ENCODE data around the gene ZNF799. TPM values are rescaled to one million over a fixed set of nuclear protein-coding genes. Genes with fewer than 3 reads are reported as not detected.
"Not testable (repeated sequence)": the region's sequence is repeated elsewhere in the genome, so short reads cannot be mapped to it uniquely, and the experiment has no call there.

The ZNF799 gene
- total RNA-seq, result 1 to 10 TPM; 7.3 to 7.6 TPM

DNA sequence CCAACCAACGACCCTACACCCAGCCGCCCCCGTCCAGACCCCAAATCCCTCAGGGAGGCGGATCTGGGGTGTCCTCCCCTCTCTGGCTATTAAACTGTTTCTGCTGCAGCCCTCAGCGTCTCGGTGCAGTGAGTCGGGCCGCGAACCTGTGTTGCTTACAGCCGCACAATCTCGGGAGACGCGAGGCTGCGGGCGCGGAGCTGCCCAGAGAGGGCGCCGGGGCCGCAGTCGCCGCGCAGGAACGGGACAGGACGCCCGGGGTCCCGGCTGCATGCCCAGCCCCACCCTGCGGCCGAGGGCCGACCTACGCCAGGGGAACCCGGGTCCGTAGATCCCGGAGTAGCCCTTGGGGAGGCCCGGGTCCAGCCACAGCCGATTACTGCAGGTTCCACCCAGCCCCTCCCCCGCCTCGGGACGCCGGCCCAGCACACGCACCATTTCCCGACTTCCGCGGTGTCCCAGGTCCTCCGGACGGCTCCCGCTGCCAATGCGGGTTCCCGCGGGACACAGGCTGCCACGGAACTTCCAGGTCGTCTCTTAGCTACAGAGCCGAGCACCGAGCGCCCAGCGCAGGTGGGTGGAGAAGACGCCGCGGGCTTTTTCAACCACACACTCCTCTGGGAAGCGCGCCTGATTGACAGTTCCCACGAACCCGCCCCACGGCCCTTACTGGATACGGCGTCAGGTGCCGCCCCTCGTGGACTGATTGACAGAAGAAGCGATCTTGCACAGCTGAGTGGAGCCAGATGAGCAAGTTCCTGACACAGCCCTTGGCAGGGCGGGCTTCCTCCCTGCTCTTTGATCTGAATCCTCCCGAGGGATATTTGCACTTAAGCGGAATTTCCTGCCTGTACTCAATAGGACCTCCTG, at the start of gene ZNF799:
Gene ZNF799 (minus strand): TSS at position 639 of the 870 bp plus-strand sequence. CDS start 201 bp downstream, at position 438.
- Histone ChIP-seq H3K27ac (peak within 1 kb of the TSS; percentile 93), H3K4me3 (peak within 1 kb of the TSS; percentile 95), H3K4me1 (no peaks in the 10 kb centered on the region), H3K36me3 (no peaks in the 10 kb centered on the region), H3K9ac (ENCODE audit: low read depth in 2 of 2, low read length in 2 of 2) (peak within 1 kb of the TSS; percentile 79), H3K27me3 (no peaks in the 10 kb centered on the region), H3K9me3 (no peaks in the 10 kb centered on the region)
- TF ChIP-seq, protein P1, sequence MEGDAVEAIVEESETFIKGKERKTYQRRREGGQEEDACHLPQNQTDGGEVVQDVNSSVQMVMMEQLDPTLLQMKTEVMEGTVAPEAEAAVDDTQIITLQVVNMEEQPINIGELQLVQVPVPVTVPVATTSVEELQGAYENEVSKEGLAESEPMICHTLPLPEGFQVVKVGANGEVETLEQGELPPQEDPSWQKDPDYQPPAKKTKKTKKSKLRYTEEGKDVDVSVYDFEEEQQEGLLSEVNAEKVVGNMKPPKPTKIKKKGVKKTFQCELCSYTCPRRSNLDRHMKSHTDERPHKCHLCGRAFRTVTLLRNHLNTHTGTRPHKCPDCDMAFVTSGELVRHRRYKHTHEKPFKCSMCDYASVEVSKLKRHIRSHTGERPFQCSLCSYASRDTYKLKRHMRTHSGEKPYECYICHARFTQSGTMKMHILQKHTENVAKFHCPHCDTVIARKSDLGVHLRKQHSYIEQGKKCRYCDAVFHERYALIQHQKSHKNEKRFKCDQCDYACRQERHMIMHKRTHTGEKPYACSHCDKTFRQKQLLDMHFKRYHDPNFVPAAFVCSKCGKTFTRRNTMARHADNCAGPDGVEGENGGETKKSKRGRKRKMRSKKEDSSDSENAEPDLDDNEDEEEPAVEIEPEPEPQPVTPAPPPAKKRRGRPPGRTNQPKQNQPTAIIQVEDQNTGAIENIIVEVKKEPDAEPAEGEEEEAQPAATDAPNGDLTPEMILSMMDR (IDR thresholded peaks at IDR 0.05), result no peak
- DNase-seq, result peak; percentile 99
- intact Hi-C loops (cut with DNase I), result no loop called here

DNA sequence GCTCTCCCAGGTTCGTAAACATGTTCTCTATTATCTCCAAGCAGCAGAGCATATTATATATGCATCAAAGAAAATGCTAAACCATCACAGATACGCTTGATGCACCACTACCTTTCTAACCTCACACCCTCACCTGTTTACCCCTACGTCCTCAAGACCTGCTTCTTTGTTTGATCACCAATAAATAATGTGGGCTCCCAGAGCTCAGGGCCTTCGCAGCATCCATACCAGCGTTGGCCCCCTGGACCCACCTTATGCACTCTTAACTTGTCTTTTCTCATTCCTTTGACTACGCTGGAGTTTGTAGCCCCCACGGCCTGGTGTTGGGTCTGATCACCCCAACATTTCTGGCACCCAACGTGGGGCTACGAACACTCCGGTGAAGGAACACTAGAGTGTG, 49.8 kb upstream of the ZNF799 start:
- H3K36me3 ChIP-seq, result no peaks in the 10 kb centered on the region
- TF ChIP-seq, protein P1 (IDR thresholded peaks at IDR 0.05), result no peak

DNA sequence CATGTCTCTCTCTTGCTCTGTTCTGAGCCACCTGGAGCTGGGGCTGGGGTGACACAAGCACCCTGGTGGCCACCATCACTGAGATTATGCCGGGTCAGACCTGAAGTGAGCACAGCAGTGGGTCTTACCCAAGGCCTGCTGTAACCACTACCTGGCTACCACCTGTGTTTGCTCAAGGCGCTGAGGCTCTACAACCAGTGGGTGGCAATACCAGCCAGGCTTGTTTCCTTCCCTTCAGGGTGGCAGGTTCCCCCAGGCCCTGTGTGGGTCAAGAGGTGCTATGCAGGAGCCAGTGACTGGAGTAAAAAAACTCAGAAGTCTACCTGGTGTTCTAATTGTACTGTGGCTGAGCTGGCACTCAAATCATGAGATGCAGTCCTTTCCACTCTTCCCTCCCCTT, 47.7 kb upstream of the ZNF799 start:
- Histone ChIP-seq H3K4me1 (no peaks in the 10 kb centered on the region), H3K9me3 (no peaks in the 10 kb centered on the region), H3K36me3 (no peaks in the 10 kb centered on the region), H3K4me3 (no peak overlapping the region), H3K9ac (ENCODE audit: low read depth in 2 of 2, low read length in 2 of 2) (no peak overlapping the region), H3K27ac (no peak overlapping the region), H3K27me3 (no peaks in the 10 kb centered on the region)
- DNase-seq, result no peak
- TF ChIP-seq, protein P1 (IDR thresholded peaks at IDR 0.05), result no peak
- intact Hi-C loops (cut with DNase I), result no loop called here

More for the DNA sequence above, 49.8 kb upstream of the ZNF799 start:
- no peak overlapping the region for H3K9ac ChIP-seq (ENCODE audit: low read depth in 2 of 2, low read length in 2 of 2)
- H3K4me3 ChIP-seq, result no peak overlapping the region
- H3K27me3 ChIP-seq, result no peaks in the 10 kb centered on the region
- no peak for DNase-seq
- H3K27ac ChIP-seq, result no peak overlapping the region
- H3K9me3 ChIP-seq, result no peaks in the 10 kb centered on the region
- H3K4me1 ChIP-seq, result no peaks in the 10 kb centered on the region
- intact Hi-C loops (cut with DNase I), result no loop called here

DNA sequence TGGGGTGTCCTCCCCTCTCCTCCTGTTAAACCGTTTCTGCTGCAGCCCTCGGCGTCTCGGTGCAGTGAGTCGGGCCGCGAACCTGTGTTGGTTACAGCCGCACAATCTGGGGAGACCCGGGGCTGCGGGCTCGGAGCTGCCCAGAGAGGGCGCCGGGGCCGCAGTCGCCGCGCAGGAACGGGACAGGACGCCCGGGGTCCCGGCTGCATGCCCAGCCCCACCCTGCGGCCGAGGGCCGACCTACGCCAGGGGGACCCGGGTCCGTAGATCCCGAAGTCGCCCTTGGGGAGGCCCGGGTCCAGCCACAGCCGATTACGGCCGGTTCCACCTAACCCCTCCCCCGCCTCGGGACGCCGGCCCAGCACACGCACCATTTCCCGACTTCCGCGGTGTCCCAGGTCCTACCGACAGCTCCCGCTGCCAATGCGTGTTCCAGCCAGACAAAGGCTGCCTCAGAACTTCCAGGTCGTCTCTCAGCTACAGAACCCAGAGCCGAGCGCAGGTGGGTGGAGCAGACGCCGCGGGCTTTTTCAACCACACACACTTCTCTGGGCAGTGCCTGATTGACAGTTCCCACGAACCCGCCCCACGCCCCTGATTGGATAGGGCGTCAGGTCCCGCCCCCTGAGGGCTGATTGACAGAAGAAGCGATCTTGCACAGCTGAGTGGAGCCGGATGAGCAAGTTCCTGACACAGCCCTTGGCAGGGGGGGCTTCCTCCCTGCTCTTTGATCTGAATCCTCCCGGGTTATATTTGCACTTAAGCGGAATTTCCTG, 39.7 kb upstream of the ZNF799 start, which contains the start of gene ZNF443:
Gene ZNF443 (minus strand): TSS at position 481 of the 776 bp plus-strand sequence. CDS start 107 bp downstream, at position 374.
- H3K9me3 ChIP-seq, result no peaks in the 10 kb centered on the region
- H3K4me1 ChIP-seq, result no peaks in the 10 kb centered on the region
- H3K36me3 ChIP-seq, result no peaks in the 10 kb centered on the region
- peak within 1 kb of the TSS; percentile 61 for H3K4me3 ChIP-seq
- peak; percentile 100 for DNase-seq
- H3K9ac ChIP-seq (ENCODE audit: low read depth in 2 of 2, low read length in 2 of 2), result peak within 1 kb of the TSS; percentile 64 to 66
- no peaks in the 10 kb centered on the region for H3K27me3 ChIP-seq
- TF ChIP-seq, protein P1 (IDR thresholded peaks at IDR 0.05), result no peak
- intact Hi-C loops (cut with DNase I), result no loop called here
- peak within 1 kb of the TSS; percentile 82 for H3K27ac ChIP-seq

DNA sequence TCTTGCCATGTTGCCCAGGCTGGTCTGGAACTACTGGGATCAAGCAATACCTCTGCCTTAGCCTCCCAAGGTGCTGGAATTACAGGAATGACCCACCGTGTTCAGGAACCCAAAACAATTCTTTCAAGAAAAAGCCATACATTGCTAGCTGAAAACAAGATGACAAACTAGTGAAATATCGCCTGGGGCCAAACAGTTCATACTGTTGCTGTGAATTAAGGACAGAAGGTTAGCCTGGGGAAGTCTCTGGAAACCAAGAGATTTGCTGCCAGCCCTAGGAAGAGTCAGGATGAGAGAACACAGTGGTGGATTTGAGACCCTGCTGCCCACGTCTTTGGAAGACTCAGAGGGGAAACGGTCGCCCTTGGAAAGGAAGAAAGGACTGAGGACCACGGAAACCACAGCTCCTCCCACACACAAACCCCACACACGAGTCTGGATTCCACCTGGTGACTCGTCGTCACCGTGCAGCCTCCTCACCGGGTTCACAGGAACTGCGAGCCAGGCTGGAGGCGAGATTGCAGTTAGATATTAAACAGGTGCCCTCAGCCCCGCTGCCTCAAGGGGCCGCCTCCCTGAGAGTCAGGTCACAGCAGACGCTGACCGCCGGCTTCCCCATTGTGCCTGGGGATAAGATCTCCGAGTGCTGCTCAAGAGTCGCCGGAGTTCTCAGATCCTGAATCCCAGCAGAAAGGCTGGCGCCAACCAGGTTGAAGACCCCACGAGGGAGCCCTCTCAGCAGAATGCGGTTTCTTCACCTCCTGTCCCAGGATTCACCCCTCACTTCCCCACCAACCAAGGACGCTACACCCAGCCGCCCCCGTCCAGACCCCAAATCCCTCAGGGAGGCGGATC, 38.8 kb upstream of the ZNF799 start:
- H3K36me3 ChIP-seq; H3K27me3 ChIP-seq; intact Hi-C loops (cut with DNase I); H3K4me1 ChIP-seq; H3K9me3 ChIP-seq: not testable (repeated sequence)
- Histone ChIP-seq H3K9ac (ENCODE audit: low read depth in 2 of 2, low read length in 2 of 2) (peak overlapping the region; percentile 64 to 66), H3K4me3 (peak overlapping the region; percentile 61), H3K27ac (peak overlapping the region; percentile 82)
- peak; percentile 51 for DNase-seq

DNA sequence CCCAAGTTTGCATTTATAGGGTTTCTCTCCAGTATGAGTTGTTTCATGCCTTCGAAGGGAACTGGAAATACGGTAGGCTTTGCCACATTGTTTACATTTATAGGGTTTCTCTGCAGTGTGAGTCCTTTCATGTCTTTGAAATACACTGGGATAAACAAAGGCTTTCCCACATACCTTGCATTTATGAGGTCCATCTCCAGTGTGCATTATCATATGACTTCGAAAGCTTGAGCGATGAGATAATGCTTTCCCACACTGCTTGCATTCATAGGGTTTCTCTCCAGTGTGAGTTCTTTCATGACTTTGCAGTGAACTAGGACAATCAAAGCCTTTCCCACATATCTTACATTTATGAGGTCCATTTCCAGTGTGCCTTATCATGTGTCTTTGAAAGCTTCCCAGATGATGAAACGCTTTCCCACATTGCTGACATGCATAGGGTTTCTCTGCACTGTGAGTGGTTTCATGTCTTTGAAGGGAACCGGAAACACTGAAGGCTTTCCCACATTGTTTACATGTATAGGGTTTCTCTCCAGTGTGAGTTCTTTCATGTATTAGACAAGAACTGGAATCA, 29.7 kb upstream of the ZNF799 start:
- DNase-seq; H3K27ac ChIP-seq; H3K4me1 ChIP-seq; H3K9ac ChIP-seq (ENCODE audit: low read depth in 2 of 2, low read length in 2 of 2); H3K27me3 ChIP-seq; H3K9me3 ChIP-seq; H3K36me3 ChIP-seq; intact Hi-C loops (cut with DNase I); H3K4me3 ChIP-seq: not testable (repeated sequence)

Data from colonic mucosa (tissue), 4 donors.